Measurements from ENCODE around the gene MAG. TPM values are rescaled to one million over a fixed set of nuclear protein-coding genes. Genes with fewer than 3 reads are reported as not detected.

The MAG gene
- total and polyA plus RNA-seq, 9 of the 15 experiments (the other 6 are each of a cell fraction or from before 2014, with no cell fraction given): 0.11 to 10.0 (median 1.6) TPM

DNA sequence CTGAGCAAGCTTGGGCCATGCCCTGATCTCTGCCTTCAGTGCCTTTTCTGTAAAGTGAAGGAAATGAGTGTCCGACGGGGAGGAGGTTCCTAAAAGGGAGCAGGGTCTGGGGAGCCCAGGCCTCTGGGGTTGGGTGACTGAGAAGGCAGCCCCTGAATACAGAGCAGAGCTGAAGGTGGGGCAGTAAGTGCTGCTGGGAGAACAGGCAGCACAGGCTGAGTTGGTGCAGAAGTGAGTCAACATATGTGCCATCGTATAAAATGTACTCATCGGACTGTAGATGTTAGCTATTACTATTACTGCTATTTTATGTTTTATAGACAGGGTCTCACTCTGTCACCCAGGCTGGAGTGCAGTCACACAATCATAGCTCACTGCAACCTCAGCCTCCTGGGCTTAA lies 10.7 kb upstream of the MAG start:
- H3K27me3 ChIP-seq (ENCODE audit: control insufficient read depth in 2 of 2, insufficient read depth in 2 of 2, low read length in 2 of 2): no peaks in the 10 kb centered on the region
- ChIA-PET CTCF (ENCODE audit: low intra/inter-chr PET ratio) (no interaction called here), POLR2A (interaction anchor here (0.8 kb wide), 1 partner anchor 20 kb away, joined by 3 read pairs; no protein-coding TSS in a partner anchor)
- intact Hi-C loops (cut with micrococcal nuclease) (no loop called here), in situ Hi-C loops (cut with MboI) (no loop called here)
- BruUV-seq (replicated peaks): no TSS peak
- H3K9me1 ChIP-seq (ENCODE audit: control insufficient read depth, insufficient read depth, low read length): no peaks in the 10 kb centered on the region
- no peak overlapping the region for H3K27ac ChIP-seq (ENCODE audit: extremely low read depth, low read depth, low read length)
- peaks cover 16 to 50% of the 10 kb centered on the region in 2 experiments; a peak in 4 of 5 replicates for H3K4me1 ChIP-seq (replicated peaks in 1 of 2; ENCODE audit: control insufficient read depth in 2 of 2, insufficient read depth in 2 of 2, low read length in 2 of 2)
- WGBS (ENCODE audit: insufficient coverage, low coverage, missing lambda C conversion rate): 78% methylated on average over 4 of the region's 4 CpGs
- H3K36me3 ChIP-seq (ENCODE audit: control insufficient read depth, insufficient read depth, low read length): peaks cover 21% of the 10 kb centered on the region; the same call in 1 of the 3 replicates
- FAIRE-seq (no peak), ATAC-seq (no peak), DNase-seq (ENCODE audit: extremely low read depth in 1 of 4, low spot score in 3 of 4) (no peak)
- H3K4me2 ChIP-seq (ENCODE audit: insufficient read depth, low read length): no peak overlapping the region
- no peak for TF ChIP-seq MTA1 (IDR thresholded peaks at IDR 0.05; ENCODE audit: borderline replicate concordance)
- no peak for TF ChIP-seq ELF1 (tag; IDR thresholded peaks at IDR 0.05)
- no peak for TF ChIP-seq ZBTB9 (CRISPR knock-in tag; IDR thresholded peaks at IDR 0.05)
- no peak for TF ChIP-seq GABPA (tag; conservative IDR thresholded peaks at IDR 0.05; ENCODE audit: low read depth)
- no peak for TF ChIP-seq ZNF197 (CRISPR knock-in tag; IDR thresholded peaks at IDR 0.05; ENCODE audit: low read depth)
- TF ChIP-seq PRPF4 (IDR thresholded peaks at IDR 0.05; ENCODE audit: insufficient read depth, low read depth, low read length, poor library complexity, severe bottlenecking): no peak
- no peak for TF ChIP-seq ZNF57 (CRISPR knock-in tag; IDR thresholded peaks at IDR 0.05)
- no peak for TF ChIP-seq ZNF696 (CRISPR knock-in tag; conservative IDR thresholded peaks at IDR 0.05)
- no peak for TF ChIP-seq ZC3H11A (IDR thresholded peaks at IDR 0.05; ENCODE audit: low read depth, low read length)
- no peak for TF ChIP-seq ZNF561 (CRISPR knock-in tag; conservative IDR thresholded peaks at IDR 0.05)
- no peak for TF ChIP-seq HNRNPLL (IDR thresholded peaks at IDR 0.05; ENCODE audit: low read depth, low read length, poor library complexity, severe bottlenecking)
- TF ChIP-seq, protein P1, sequence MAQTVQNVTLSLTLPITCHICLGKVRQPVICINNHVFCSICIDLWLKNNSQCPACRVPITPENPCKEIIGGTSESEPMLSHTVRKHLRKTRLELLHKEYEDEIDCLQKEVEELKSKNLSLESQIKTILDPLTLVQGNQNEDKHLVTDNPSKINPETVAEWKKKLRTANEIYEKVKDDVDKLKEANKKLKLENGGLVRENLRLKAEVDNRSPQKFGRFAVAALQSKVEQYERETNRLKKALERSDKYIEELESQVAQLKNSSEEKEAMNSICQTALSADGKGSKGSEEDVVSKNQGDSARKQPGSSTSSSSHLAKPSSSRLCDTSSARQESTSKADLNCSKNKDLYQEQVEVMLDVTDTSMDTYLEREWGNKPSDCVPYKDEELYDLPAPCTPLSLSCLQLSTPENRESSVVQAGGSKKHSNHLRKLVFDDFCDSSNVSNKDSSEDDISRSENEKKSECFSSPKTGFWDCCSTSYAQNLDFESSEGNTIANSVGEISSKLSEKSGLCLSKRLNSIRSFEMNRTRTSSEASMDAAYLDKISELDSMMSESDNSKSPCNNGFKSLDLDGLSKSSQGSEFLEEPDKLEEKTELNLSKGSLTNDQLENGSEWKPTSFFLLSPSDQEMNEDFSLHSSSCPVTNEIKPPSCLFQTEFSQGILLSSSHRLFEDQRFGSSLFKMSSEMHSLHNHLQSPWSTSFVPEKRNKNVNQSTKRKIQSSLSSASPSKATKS (CRISPR knock-in tag; IDR thresholded peaks at IDR 0.05): no peak
- no peak for TF ChIP-seq SRSF7 (optimal IDR thresholded peaks at IDR 0.05; ENCODE audit: low read depth, low read length)
- TF ChIP-seq, protein P2, sequence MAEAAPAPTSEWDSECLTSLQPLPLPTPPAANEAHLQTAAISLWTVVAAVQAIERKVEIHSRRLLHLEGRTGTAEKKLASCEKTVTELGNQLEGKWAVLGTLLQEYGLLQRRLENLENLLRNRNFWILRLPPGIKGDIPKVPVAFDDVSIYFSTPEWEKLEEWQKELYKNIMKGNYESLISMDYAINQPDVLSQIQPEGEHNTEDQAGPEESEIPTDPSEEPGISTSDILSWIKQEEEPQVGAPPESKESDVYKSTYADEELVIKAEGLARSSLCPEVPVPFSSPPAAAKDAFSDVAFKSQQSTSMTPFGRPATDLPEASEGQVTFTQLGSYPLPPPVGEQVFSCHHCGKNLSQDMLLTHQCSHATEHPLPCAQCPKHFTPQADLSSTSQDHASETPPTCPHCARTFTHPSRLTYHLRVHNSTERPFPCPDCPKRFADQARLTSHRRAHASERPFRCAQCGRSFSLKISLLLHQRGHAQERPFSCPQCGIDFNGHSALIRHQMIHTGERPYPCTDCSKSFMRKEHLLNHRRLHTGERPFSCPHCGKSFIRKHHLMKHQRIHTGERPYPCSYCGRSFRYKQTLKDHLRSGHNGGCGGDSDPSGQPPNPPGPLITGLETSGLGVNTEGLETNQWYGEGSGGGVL (CRISPR knock-in tag; IDR thresholded peaks at IDR 0.05): no peak
- no peaks in the 10 kb centered on the region; the same call in 1 of the 2 replicates for H4K20me1 ChIP-seq (replicated peaks; ENCODE audit: control insufficient read depth, insufficient read depth, low read length)
- no peaks in the 10 kb centered on the region for H3K9me3 ChIP-seq (replicated peaks; ENCODE audit: control insufficient read depth, insufficient read depth, low read depth, low read length)
- H3K4me3 ChIP-seq: no peak overlapping the region
- H2AFZ ChIP-seq (ENCODE audit: low read depth, low read length): no peak overlapping the region
- no peak overlapping the region for H3K9ac ChIP-seq (ENCODE audit: insufficient read depth in 1 of 2, low read depth in 2 of 2, low read length in 2 of 2)
- H3K79me2 ChIP-seq (ENCODE audit: control insufficient read depth, insufficient read depth, low read length): no peaks in the 10 kb centered on the region

All from K562 (cell line).